Measurements from ENCODE around the gene VCX2. TPM values are rescaled to one million over a fixed set of nuclear protein-coding genes. Genes with fewer than 3 reads are reported as not detected.
"Not testable (repeated sequence)": the region's sequence is repeated elsewhere in the genome, so short reads cannot be mapped to it uniquely, and the experiment has no call there.

VCX2 gene
- total and polyA plus RNA-seq, 8 donors = not detected

DNA sequence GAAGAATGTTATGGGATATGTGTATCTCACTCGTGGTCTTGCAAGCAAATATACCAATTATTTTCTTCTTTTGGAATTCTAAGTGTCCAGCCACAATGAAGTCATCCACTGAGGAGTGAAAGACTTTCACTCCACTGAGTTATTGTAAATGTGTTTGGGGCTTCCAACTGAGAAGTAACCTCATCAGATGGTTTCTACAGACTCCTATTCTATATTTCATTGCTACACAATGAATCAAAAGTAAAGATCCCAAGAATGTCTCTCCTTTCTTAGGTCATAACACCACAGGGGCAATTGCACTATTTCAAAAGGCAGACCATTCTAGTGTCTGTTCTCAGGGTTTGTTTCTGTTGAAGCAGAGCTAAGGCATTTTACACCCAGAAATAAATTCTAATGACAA is 12.3 kb upstream of the VCX2 start:
- H3K4me1 ChIP-seq = no peaks in the 10 kb centered on the region
- TF ChIP-seq CTCF (IDR thresholded peaks at IDR 0.05) (no peak), EP300 (IDR thresholded peaks at IDR 0.05) (no peak), POLR2A (IDR thresholded peaks at IDR 0.05) (no peak)
- no peaks in the 10 kb centered on the region for H3K27me3 ChIP-seq
- H3K9me3 ChIP-seq = no peaks in the 10 kb centered on the region
- H3K4me3 ChIP-seq = no peak overlapping the region
- H3K27ac ChIP-seq = no peak overlapping the region
- intact Hi-C loops (cut with DNase I; ENCODE audit: low total_unique reads) = no loop called here
- 43 to 71% (median 61%) methylated on average over 1 of the region's 1 CpG for WGBS, 5 donors
- no peaks in the 10 kb centered on the region for H3K36me3 ChIP-seq
- DNase-seq = no peak

DNA sequence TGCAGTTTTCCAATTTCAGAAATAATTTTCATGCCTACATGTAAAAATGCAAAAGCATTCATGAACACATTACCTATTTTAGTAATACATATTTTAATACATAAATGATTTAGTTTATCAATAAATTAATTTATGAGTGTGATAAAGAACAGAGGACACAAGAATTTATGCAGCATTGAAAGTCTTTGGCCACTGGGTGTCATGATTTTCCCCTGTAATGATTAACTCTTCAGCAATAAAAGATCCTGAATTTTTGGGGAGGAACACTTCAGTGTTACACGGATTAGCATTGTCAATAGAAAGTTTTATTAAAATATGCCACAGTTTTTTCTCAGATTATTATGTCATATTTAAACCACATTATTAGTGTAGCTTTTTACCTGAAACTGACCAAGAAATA is 8.6 kb upstream of the VCX2 start:
- Histone ChIP-seq H3K27ac (no peak overlapping the region), H3K9me3 (no peaks in the 10 kb centered on the region), H3K36me3 (no peaks in the 10 kb centered on the region), H3K27me3 (no peaks in the 10 kb centered on the region), H3K4me3 (no peak overlapping the region), H3K4me1 (no peaks in the 10 kb centered on the region)
- intact Hi-C loops (cut with DNase I; ENCODE audit: low total_unique reads) = no loop called here
- peak in 1 of 2 donors; percentile 20 for DNase-seq
- WGBS, 5 donors = 12 to 34% (median 22%) methylated on average over 1 of the region's 1 CpG
- TF ChIP-seq EP300 (IDR thresholded peaks at IDR 0.05) (no peak), CTCF (IDR thresholded peaks at IDR 0.05) (no peak), POLR2A (IDR thresholded peaks at IDR 0.05) (no peak), POLR2AphosphoS5 (IDR thresholded peaks at IDR 0.05) (no peak)

DNA sequence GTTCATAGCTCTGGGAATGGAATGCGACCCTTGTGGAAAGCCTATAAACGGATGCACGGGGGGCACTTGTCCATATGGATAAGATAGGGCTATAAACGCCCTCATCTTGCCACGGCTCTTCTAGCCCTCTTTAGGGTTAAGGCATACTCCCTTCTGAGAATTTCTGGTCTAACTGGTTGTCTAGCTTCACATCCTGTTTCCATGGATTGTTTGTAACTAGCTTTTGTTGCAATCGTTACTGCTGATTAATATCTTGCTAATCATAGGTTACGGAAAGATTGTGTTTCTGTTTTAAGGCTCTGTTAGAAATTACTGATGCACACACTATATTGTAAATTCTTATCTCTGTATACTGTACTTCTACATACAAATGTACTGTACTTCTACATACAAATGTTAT is 17.1 kb downstream of the VCX2 start:
- intact Hi-C loops (cut with DNase I; ENCODE audit: low total_unique reads); H3K27me3 ChIP-seq; H3K36me3 ChIP-seq; H3K4me3 ChIP-seq; H3K4me1 ChIP-seq; DNase-seq; H3K27ac ChIP-seq; H3K9me3 ChIP-seq: not testable (repeated sequence)
- 52 to 70% (median 58%) methylated on average over 7 of the region's 7 CpGs for WGBS, 5 donors

GRCh38 chrX:8147226-8147625 is 23.8 kb downstream of the VCX2 start:
- Histone ChIP-seq H3K27ac (no peak overlapping the region), H3K9me3 (peaks cover 0 to 10% (median 4%) of the 10 kb centered on the region in 4 donors), H3K27me3 (no peaks in the 10 kb centered on the region), H3K4me3 (no peak overlapping the region), H3K4me1 (no peaks in the 10 kb centered on the region), H3K36me3 (no peaks in the 10 kb centered on the region)
- WGBS, 5 donors = 31 to 51% (median 46%) methylated on average over 4 of the region's 4 CpGs
- DNase-seq = no peak
- no peak for TF ChIP-seq POLR2AphosphoS5 (IDR thresholded peaks at IDR 0.05)
- no peak for TF ChIP-seq CTCF (IDR thresholded peaks at IDR 0.05)
- intact Hi-C loops (cut with DNase I; ENCODE audit: low total_unique reads) = no loop called here

DNA sequence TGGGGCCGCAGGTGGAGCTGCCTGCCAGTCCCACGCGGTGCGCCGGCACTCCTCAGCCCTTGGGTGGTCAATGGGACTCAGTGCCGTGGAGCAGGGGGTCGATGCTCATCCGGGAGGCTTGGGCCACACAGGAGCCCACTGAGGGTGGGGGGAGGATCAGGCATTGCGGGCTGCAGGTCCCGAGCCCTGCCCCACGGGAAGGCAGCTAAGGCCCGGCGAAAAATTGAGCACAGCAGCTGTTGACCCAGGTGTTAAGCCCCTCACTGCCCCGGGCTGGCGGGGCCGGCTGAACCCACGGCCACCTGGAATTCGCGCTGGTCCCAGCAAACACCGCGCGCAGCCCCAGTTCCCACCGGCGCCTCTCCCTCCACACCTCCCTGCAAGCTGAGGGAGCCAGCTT is 26.1 kb downstream of the VCX2 start:
- Histone ChIP-seq H3K9me3 (peaks cover 0 to 6% (median 3%) of the 10 kb centered on the region in 4 donors), H3K36me3 (no peaks in the 10 kb centered on the region), H3K4me3 (no peak overlapping the region), H3K4me1 (no peaks in the 10 kb centered on the region), H3K27ac (no peak overlapping the region), H3K27me3 (no peaks in the 10 kb centered on the region)
- intact Hi-C loops (cut with DNase I; ENCODE audit: low total_unique reads) = no loop called here
- TF ChIP-seq EP300 (IDR thresholded peaks at IDR 0.05) = no peak
- TF ChIP-seq POLR2A (IDR thresholded peaks at IDR 0.05) = no peak
- TF ChIP-seq POLR2AphosphoS5 (IDR thresholded peaks at IDR 0.05) = no peak
- no peak for TF ChIP-seq CTCF (IDR thresholded peaks at IDR 0.05)
- no peak for DNase-seq
- WGBS, 5 donors = 96 to 99% (median 98%) methylated on average over 7 to 24 of the region's 24 CpGs; no CpG with 5 or more reads in 1 of the 5 donors

Measured in stomach (tissue), 9 donors.